Measurements from ENCODE around the gene CMSS1.
"Not testable (repeated sequence)": the region's sequence is repeated elsewhere in the genome, so short reads cannot be mapped to it uniquely, and the experiment has no call there.

Gene CMSS1

GRCh38 chr3:100228247-100228646, 410.6 kb downstream of the CMSS1 start:
- DNase-seq (ENCODE audit: low read depth) = no peak

- not testable (repeated sequence) for DNase-seq (ENCODE audit: low read depth)
Measured at GRCh38 chr3:100229188-100229587, 411.5 kb downstream of the CMSS1 start.

- DNase-seq (ENCODE audit: low read depth) = no peak
Measured at GRCh38 chr3:100230710-100231109, 413.0 kb downstream of the CMSS1 start.

Measured in iris pigment epithelial cell (primary cell).